ENCODE results near the gene FOXB1.

FOXB1 gene

DNA sequence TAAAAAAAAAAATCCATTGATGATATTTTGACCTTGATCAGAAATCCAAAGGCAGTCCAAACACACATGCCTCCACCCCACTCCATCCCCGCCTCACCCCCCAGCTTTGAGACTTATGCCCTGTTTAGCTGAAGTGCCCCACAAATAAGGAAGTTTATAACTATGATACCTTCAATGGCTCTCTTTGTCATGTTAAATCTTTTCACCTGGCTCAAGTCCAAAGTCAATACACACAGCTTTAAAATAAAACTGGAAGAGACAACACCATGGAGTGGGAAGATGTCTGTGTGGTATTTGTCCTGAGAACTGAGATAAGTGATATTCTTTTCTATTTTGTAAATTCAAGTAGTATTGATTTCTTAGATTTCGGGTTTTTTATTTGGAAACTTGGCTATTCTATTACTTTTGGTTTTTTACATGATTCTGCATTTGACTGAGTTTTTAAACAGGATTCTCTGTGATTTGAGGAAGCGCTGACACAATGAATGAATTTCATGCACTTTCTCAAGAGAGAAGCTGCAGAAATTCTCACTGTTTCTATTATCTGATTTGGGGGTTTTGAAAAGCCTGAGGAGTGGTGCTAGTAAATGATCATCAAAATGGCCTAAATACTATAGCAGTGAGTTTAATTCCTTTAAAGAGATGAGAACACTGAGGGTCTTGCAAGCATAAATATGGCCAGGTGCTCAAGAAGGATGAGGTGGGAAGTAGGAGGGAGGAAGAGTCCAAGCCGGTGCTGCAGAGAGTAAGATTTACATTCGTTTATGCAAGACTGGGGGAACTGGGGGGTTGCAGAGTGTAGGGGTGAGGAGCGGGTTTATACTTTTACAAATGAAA lies 5.2 kb downstream of the FOXB1 start:
- DNase-seq (ENCODE audit: low read depth): no peak
- TF ChIP-seq CTCF (IDR thresholded peaks at IDR 0.05; ENCODE audit: low read length, missing control alignments): no peak
- H3K4me3 ChIP-seq (replicated peaks; ENCODE audit: low read depth, low read length): no peak overlapping the region

DNA sequence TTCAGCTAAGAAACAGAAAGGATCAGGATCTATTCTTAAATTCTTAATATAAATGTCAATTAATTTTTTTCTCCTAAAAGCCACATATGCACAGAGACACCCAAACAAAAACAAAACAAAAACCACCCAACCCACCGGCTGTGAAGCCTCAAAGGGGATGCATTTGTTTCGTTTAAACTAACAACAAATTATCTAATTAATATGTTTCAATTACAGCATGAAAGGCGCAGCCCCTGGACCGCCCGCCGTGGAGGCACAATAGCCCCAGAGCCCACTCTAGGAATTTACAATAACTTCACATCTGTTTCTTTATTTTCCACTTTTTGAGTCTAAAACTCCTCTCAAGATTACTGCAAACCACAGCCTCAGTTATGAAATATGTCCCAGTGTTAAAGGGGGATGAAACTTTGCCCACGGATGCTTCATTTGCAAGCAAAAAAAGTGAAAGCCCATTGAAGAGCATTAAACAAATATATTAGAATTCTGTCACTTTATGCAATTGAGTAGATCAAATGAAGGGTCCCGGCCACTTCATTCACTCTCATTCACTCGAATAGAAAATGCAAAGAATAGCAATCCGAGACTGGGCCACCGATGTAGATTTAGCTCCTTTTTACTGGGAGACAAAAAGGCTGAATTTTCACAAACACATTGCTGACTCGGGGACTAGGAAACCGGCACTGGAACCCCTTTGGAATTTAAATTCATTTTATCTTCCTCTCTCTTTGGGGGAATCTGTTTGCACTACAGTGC lies 6.0 kb downstream of the FOXB1 start:
- no peak for TF ChIP-seq CTCF (IDR thresholded peaks at IDR 0.05; ENCODE audit: low read length, missing control alignments)
- H3K4me3 ChIP-seq (replicated peaks; ENCODE audit: low read depth, low read length): no peak overlapping the region
- DNase-seq (ENCODE audit: low read depth): no peak

GRCh38 chr15:60010858-60011257 lies 6.7 kb downstream of the FOXB1 start:
- H3K4me3 ChIP-seq (replicated peaks; ENCODE audit: low read depth, low read length): no peak overlapping the region
- no peak for TF ChIP-seq CTCF (IDR thresholded peaks at IDR 0.05; ENCODE audit: low read length, missing control alignments)
- DNase-seq (ENCODE audit: low read depth): no peak

- no peak overlapping the region for H3K4me3 ChIP-seq (replicated peaks; ENCODE audit: low read depth, low read length)
- DNase-seq (ENCODE audit: low read depth): no peak
- TF ChIP-seq CTCF (IDR thresholded peaks at IDR 0.05; ENCODE audit: low read length, missing control alignments): no peak
Observed at GRCh38 chr15:60012695-60013094, 8.6 kb downstream of the FOXB1 start.

GRCh38 chr15:60017538-60018520 lies 13.7 kb downstream of the FOXB1 start:
- DNase-seq (ENCODE audit: low read depth): peak; percentile 38
- TF ChIP-seq CTCF (IDR thresholded peaks at IDR 0.05; ENCODE audit: low read length, missing control alignments): no peak
- no peak overlapping the region for H3K4me3 ChIP-seq (replicated peaks; ENCODE audit: low read depth, low read length)

DNA sequence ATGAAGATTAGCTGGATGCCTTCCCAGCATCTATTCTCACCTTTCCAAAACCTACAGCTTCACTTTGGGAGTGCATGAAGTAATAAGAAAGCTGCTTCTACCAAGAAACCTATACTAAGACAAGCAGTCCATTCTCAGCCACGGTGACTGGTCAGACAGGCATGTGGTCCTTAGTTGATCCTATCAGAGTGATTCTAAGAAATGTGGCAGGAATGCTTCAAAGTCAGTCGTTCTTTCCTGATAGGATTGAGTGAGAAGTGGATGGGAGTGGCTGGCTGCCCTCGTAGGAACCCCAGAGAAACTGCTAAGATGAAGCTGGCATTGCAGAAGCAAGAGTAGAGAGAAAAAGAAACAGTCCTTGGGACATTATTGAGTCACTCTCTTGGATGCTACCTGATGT lies 16.6 kb downstream of the FOXB1 start:
- H3K4me3 ChIP-seq (replicated peaks; ENCODE audit: low read depth, low read length): no peak overlapping the region
- TF ChIP-seq CTCF (IDR thresholded peaks at IDR 0.05; ENCODE audit: low read length, missing control alignments): no peak
- DNase-seq (ENCODE audit: low read depth): no peak

Data from fibroblast of pulmonary artery (primary cell).